Chondrocyte (in vitro differentiated cells): ENCODE measurements around the gene BSPH1. TPM values are rescaled to one million over a fixed set of nuclear protein-coding genes. Genes with fewer than 3 reads are reported as not detected.

Experiments
- DNase-seq: peaks from one replicate; pipeline ENCODE4 v3.0.0; 2021; ENCODE audit warnings: mixed read lengths, low spot score
- H3K27ac Mint-ChIP-seq: one replicate; pipeline ENCODE4 v1.8.0; 2021; ENCODE audit warnings: mild to moderate bottlenecking, moderate library complexity, mixed read lengths; ENCODE audit not compliant: unreplicated experiment
- H3K27me3 Mint-ChIP-seq: 2 replicates; pipeline ENCODE4 v1.8.0; 2021; ENCODE audit warnings: low read depth, mixed read lengths
- H3K36me3 Mint-ChIP-seq: 2 replicates; pipeline ENCODE4 v1.8.0; 2021; ENCODE audit warnings: low read depth, mixed read lengths
- H3K4me1 Mint-ChIP-seq: 2 replicates; pipeline ENCODE4 v1.8.0; 2021; ENCODE audit warnings: low read depth, mild to moderate bottlenecking, mixed read lengths
- H3K4me3 Mint-ChIP-seq: one replicate; pipeline ENCODE4 v1.8.0; 2021; ENCODE audit warnings: mild to moderate bottlenecking, moderate library complexity, mixed read lengths; ENCODE audit not compliant: unreplicated experiment
- H3K9me3 Mint-ChIP-seq: 2 replicates; pipeline ENCODE4 v1.8.0; 2021; ENCODE audit warnings: low read depth, mixed read lengths
- long read RNA-seq: library from polyadenylated mRNA; stranded (forward); transcript quantifications from one replicate; pipeline ENCODE4 v2.0.0, GENCODE V29; 2021
- total RNA-seq: library from RNA; stranded (reverse); gene quantifications from 3 replicates; pipeline ENCODE4 v1.2.1, GENCODE V29; 2021
- TF ChIP-seq, protein P1 (sequence below): fragments of 200-600 bp; sonication (generic); IDR thresholded peaks from 2 replicates; pipeline ENCODE4 v1.5.0; 2021; ENCODE audit warnings: antibody characterized with exemption, mild to moderate bottlenecking, moderate library complexity

The BSPH1 gene, protein sequence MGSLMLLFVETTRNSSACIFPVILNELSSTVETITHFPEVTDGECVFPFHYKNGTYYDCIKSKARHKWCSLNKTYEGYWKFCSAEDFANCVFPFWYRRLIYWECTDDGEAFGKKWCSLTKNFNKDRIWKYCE
- not detected in 3 replicates for total RNA-seq
- long read RNA-seq: 0 reads

DNA sequence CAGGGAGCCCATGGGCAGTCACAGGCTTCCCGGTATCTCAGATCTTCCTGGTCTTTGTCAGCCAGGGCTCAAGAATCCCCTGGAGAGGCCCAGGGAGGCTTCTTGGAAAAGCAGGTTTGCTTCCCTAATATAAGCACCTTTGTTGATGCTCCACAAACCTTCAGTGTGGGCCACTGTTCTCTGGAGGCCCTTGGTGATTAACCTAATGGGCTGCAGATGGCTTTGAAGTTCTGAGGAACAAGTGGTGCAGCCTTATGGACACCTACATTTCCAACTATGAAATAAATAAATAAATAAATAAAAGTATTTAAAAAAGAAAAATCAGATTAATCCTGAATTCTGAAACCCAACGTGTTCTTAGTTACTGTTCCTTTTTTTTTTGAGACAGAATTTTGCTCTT, at the start of gene BSPH1:
TSS of gene BSPH1 (minus strand) at position 101 of the 400 bp plus-strand sequence. CDS start at position 12, 89 bp downstream.
- DNase-seq: no peak
- no peak within 1 kb of the TSS for H3K4me3 Mint-ChIP-seq
- no peaks in the 10 kb centered on the region for H3K9me3 Mint-ChIP-seq
- no peak within 1 kb of the TSS for H3K27ac Mint-ChIP-seq
- peaks cover 24% of the 10 kb centered on the region for H3K27me3 Mint-ChIP-seq
- no peaks in the 10 kb centered on the region for H3K36me3 Mint-ChIP-seq
- TF ChIP-seq, protein P1, sequence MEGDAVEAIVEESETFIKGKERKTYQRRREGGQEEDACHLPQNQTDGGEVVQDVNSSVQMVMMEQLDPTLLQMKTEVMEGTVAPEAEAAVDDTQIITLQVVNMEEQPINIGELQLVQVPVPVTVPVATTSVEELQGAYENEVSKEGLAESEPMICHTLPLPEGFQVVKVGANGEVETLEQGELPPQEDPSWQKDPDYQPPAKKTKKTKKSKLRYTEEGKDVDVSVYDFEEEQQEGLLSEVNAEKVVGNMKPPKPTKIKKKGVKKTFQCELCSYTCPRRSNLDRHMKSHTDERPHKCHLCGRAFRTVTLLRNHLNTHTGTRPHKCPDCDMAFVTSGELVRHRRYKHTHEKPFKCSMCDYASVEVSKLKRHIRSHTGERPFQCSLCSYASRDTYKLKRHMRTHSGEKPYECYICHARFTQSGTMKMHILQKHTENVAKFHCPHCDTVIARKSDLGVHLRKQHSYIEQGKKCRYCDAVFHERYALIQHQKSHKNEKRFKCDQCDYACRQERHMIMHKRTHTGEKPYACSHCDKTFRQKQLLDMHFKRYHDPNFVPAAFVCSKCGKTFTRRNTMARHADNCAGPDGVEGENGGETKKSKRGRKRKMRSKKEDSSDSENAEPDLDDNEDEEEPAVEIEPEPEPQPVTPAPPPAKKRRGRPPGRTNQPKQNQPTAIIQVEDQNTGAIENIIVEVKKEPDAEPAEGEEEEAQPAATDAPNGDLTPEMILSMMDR: no peak
- no peaks in the 10 kb centered on the region for H3K4me1 Mint-ChIP-seq

DNA sequence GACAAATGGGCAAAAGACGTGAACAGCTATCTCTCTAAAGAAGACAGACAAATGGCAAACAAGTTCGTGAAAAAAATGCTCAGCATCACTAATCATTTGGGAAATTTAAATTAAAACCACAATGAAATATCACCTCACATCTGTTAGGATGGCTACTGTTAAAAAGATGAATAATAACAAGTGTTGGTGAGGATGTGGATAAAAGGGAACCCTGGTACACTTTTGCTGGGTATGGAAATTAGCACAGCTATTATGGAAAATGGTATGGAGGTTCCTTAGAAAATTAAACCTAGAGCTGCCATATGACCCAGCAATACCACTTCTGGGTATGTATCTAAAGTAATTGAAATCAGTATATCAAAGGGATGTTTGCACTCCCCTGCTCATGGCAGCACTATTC, 44.8 kb upstream of the BSPH1 start:
- no peaks in the 10 kb centered on the region for H3K36me3 Mint-ChIP-seq
- H3K9me3 Mint-ChIP-seq: peaks cover 8% of the 10 kb centered on the region
- TF ChIP-seq, protein P1: no peak
- peaks cover 10% of the 10 kb centered on the region for H3K27me3 Mint-ChIP-seq
- no peaks in the 10 kb centered on the region for H3K4me1 Mint-ChIP-seq
- no peak for DNase-seq
- H3K4me3 Mint-ChIP-seq: no peak overlapping the region
- H3K27ac Mint-ChIP-seq: no peak overlapping the region

DNA sequence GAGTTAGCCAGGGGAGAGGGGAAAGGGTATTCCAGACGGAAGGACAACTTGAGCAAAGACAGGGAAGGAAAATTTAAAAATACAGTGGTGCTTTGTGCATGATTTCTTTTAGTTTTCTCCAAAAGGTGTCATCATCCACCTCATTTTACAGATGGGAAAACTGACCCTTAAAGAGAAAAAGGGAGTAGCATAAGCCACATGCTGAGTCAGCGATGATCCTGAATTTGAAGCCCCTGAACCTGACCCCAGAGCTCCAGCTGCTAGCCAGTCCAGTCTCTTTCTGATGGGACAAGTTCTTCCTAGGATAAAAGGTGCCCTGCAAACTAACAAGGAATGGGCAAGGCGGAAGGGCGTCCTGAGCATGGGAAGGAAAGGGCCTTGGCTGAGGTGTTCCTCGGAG, 41.6 kb upstream of the BSPH1 start:
- Mint-ChIP-seq H3K27ac (no peak overlapping the region), H3K9me3 (peaks cover 8% of the 10 kb centered on the region), H3K36me3 (no peaks in the 10 kb centered on the region), H3K4me3 (no peak overlapping the region), H3K27me3 (peaks cover 15% of the 10 kb centered on the region), H3K4me1 (no peaks in the 10 kb centered on the region)
- DNase-seq: no peak
- TF ChIP-seq, protein P1: no peak

DNA sequence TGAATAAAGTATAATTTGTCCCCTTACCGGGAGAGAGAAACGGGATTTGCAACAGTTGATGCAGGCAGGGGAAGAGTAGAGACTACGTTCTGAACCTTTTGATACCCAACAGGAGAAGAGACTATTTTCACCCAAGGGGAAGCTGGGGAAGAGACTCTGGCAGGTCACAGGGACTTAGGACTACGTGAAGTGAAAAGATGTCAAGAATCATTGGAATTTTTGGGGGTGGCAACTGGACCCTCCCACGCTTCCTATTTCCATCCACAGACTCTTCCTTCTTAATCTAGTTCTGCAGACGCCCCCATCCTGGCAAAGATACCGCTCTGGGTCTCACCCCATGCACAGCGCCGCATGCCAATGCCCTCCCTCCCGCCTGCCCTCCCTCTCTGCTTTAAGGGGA, 38.1 kb upstream of the BSPH1 start:
- H3K27me3 Mint-ChIP-seq: peaks cover 28% of the 10 kb centered on the region
- H3K9me3 Mint-ChIP-seq: no peaks in the 10 kb centered on the region
- H3K27ac Mint-ChIP-seq: no peak overlapping the region
- no peaks in the 10 kb centered on the region for H3K36me3 Mint-ChIP-seq
- no peak overlapping the region for H3K4me3 Mint-ChIP-seq
- DNase-seq: no peak
- H3K4me1 Mint-ChIP-seq: no peaks in the 10 kb centered on the region
- TF ChIP-seq, protein P1: no peak

DNA sequence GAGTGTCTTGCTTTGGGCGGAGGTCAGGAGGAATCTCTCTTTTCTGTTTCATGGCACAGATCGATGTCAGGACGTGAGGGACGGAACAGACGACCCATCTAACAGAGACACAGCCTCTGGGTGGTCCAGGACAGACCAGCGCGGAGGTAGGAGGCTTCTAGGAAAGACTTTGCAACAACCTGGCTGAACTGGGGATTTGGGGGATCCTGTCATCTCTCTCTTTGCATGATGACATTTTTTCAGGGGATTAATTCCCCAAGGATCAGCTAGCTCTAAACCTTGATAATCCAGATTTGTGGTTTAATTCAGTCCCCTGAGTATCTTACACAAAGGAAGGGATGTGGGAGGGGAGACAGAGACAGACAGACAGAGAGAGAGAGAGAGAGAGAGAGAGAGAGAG, 37.5 kb upstream of the BSPH1 start:
- no peaks in the 10 kb centered on the region for H3K4me1 Mint-ChIP-seq

More for the DNA sequence above, 37.5 kb upstream of the BSPH1 start:
- Mint-ChIP-seq H3K27me3 (peaks cover 34% of the 10 kb centered on the region), H3K9me3 (no peaks in the 10 kb centered on the region), H3K4me3 (no peak overlapping the region), H3K27ac (no peak overlapping the region), H3K36me3 (no peaks in the 10 kb centered on the region)
- no peak for DNase-seq
- TF ChIP-seq, protein P1: no peak
